ENCODE results near the gene LHFPL2. TPM values are rescaled to one million over a fixed set of nuclear protein-coding genes. Genes with fewer than 3 reads are reported as not detected.

Gene LHFPL2
- total RNA-seq, 2 donors from 2014 or later: 0.12 to 0.21 TPM

DNA sequence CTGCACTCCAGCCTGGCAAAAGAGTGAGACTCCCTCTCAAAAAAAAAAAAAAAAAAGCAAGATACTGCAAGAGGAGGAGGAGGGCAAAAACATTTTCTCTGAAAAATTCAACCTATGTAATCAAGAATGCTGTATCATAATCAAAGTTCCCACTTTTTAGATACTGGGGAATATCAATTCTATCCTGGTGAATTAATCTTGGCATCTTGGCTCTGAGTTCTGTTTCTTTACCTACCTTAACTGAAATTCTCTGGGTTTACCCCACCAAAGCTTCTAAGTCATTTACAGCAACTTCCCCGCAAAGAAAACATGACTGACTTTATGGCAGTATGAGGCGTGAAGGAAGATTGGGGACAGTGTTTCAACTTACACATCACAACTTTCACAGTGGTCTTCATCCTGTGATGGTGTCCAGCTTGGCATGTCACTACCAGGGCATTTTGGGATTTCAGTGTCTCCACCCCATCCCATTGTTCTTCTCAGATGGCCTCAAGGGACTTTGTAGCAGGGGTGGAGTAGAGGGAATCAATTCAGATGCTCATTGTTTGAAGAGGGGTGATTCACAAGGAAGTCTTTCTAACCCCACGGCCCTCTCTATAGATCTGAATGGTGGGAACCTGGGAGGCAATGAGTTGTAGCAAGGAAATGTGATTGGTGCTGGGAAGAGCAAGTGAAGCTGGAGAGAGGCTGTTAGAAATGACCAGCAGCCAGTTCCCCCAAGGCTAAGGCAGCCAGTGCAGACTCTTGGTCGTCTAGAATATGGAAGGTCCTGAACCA, 157.7 kb downstream of the LHFPL2 start:
- Mint-ChIP-seq H3K4me1 (ENCODE audit: low read depth) (no peaks in the 10 kb centered on the region), H3K4me3 (no peak overlapping the region), H3K9me3 (no peaks in the 10 kb centered on the region), H3K27me3 (ENCODE audit: low read depth) (no peaks in the 10 kb centered on the region), H3K36me3 (ENCODE audit: insufficient read depth in 2 of 2) (no peaks in the 10 kb centered on the region), H3K27ac (no peak overlapping the region)
- no peak for ATAC-seq (replicated peaks in 1 of 2)
- no peak for DNase-seq

DNA sequence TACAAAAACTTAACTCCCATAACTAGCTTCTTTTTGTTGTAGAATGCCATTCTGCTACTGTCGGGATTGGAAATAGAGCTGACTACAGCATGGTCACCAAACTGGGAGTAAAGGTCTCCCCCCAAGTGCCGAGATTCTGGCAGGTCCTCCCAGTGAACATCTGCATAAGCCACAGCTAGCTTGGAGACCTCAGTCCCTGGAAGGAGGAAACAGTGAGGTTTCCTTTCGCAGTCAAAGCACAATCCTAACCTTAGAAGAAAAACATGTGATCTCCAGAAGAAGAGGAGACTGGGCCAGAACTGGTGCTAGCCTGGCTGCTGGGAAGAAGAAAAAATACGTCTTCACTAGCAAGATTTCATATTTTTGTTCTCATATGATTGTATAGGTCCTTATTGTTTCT, 160.7 kb downstream of the LHFPL2 start:
- no peaks in the 10 kb centered on the region for H3K36me3 Mint-ChIP-seq (ENCODE audit: insufficient read depth in 2 of 2)
- H3K27ac Mint-ChIP-seq: no peak overlapping the region
- H3K27me3 Mint-ChIP-seq (ENCODE audit: low read depth): no peaks in the 10 kb centered on the region
- peaks cover 9% of the 10 kb centered on the region for H3K4me1 Mint-ChIP-seq (ENCODE audit: low read depth)
- no peak for DNase-seq
- no peaks in the 10 kb centered on the region for H3K9me3 Mint-ChIP-seq
- no peak for ATAC-seq (replicated peaks in 1 of 2)
- H3K4me3 Mint-ChIP-seq: no peak overlapping the region

DNA sequence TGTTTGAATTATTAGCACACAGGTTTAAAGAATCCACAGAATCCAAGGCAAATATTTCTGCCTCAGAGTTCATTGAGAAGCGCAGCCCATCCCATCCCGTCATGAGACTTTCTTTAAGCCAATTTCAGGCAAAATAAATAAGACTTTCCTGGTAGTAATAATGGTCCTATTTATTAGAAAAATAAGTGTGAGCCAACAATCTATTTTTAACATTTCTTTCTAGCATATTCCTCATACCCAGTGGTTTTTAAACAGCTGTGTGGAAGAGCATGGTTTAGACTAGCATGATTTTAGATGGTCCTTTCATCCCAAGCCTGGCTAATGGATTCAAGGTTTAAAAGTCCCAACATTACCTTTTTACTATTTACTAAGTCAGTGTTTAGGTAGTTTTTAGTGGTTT, 162.4 kb downstream of the LHFPL2 start:
- ATAC-seq (replicated peaks in 1 of 2) (no peak), DNase-seq (no peak)
- Mint-ChIP-seq H3K27me3 (ENCODE audit: low read depth) (no peaks in the 10 kb centered on the region), H3K9me3 (no peaks in the 10 kb centered on the region), H3K4me3 (no peak overlapping the region), H3K27ac (no peak overlapping the region), H3K4me1 (ENCODE audit: low read depth) (peaks cover 9% of the 10 kb centered on the region), H3K36me3 (ENCODE audit: insufficient read depth in 2 of 2) (no peaks in the 10 kb centered on the region)

DNA sequence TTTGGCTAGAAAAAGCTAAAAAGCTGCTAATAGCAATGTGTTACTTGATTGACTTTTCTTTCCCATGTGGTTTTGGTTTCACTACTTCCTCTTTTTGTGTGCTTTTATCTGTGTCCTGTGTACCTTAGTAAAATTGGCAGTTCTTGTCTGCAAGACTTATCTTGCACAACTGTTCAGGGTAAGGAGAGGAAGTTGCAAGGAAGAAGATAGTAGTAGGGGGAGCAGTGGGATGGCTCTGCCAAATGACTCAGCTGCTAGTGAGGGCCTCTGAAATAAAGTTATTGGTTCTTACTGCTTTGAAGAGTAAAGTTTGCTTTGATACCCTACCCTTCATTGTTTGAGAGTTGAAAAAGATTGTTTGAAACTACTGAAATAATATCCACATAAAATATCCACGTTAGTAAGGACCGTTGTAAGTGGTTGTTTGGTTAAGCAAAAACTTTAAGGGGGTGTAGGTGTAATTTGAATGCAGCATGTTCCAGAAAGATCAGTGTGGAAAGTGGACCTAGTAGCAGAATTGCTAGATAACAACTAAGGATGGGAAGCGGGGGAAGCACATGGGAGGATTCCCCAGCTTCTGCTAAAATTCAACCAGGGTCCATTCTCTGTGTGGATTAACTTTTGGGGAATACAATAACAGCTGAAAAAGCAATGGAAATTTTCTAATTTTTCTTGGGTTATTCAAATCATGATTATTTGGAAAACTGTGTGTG, 164.6 kb downstream of the LHFPL2 start:
- ATAC-seq (replicated peaks in 1 of 2) (no peak), DNase-seq (no peak)
- Mint-ChIP-seq H3K4me1 (ENCODE audit: low read depth) (peaks cover 9% of the 10 kb centered on the region), H3K27me3 (ENCODE audit: low read depth) (no peaks in the 10 kb centered on the region), H3K4me3 (no peak overlapping the region), H3K36me3 (ENCODE audit: insufficient read depth in 2 of 2) (no peaks in the 10 kb centered on the region), H3K9me3 (no peaks in the 10 kb centered on the region), H3K27ac (no peak overlapping the region)

DNA sequence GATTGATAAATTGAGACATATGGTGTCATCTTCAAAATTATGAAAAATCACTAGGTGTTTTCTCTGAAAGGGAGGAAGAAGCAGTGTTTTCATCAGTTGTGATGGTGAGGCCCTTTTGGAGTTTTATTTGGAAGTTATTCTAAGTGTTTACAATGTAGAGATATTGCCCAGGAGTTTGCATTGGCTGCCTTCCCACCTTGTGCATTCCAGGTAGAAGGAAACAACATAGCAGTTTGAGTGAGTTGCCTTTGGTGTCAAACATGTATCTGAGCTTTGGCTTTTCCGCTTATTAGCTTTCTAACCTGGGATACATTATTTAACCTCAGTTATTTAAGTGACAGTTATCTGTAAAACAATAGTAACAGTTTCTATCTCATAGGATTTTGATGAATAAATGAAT, 165.6 kb downstream of the LHFPL2 start:
- ATAC-seq (replicated peaks in 1 of 2): no peak
- Mint-ChIP-seq H3K27ac (no peak overlapping the region), H3K4me3 (no peak overlapping the region), H3K27me3 (ENCODE audit: low read depth) (no peaks in the 10 kb centered on the region), H3K9me3 (no peaks in the 10 kb centered on the region), H3K36me3 (ENCODE audit: insufficient read depth in 2 of 2) (no peaks in the 10 kb centered on the region), H3K4me1 (ENCODE audit: low read depth) (peaks cover 9% of the 10 kb centered on the region)
- no peak for DNase-seq

DNA sequence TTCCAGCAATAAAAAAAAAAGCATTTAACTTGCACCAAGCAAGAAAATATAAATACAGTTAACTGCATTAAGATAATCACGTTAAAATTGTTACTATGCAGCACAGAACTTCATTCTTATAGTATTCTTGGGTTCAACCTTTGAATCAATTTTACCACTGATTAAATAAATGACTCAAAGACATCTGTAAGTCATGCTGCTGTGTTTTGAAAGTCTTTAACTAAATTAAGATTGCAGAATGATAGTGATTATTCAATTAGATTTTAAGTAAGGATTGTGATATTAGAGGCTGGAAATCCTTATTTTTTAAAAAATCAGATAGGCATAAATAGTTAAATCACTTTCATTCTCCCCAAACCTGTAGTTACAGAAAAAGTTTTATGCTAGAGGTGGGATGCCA, 171.8 kb downstream of the LHFPL2 start:
- Mint-ChIP-seq H3K4me3 (no peak overlapping the region), H3K36me3 (ENCODE audit: insufficient read depth in 2 of 2) (no peaks in the 10 kb centered on the region), H3K27me3 (ENCODE audit: low read depth) (no peaks in the 10 kb centered on the region), H3K9me3 (no peaks in the 10 kb centered on the region), H3K4me1 (ENCODE audit: low read depth) (no peaks in the 10 kb centered on the region), H3K27ac (no peak overlapping the region)
- no peak for DNase-seq
- no peak for ATAC-seq (replicated peaks in 1 of 2)

DNA sequence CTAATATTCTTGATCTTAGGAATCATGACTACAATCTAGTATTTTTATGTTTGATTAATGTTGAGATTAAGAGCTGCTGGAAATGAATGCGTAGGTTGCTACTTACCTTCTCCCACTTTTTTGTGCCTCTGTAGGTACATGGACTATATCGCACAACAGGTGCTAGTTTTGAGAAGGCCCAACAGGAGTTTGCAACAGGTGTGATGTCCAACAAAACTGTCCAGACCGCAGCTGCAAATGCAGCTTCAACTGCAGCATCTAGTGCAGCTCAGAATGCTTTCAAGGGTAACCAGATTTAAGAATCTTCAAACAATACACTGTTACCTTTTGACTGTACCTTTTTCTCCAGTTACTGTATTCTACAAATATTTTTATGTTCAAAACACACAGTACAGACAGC, 173.2 kb downstream of the LHFPL2 start:
- H3K36me3 Mint-ChIP-seq (ENCODE audit: insufficient read depth in 2 of 2): no peaks in the 10 kb centered on the region
- H3K27ac Mint-ChIP-seq: no peak overlapping the region
- no peaks in the 10 kb centered on the region for H3K27me3 Mint-ChIP-seq (ENCODE audit: low read depth)
- H3K4me1 Mint-ChIP-seq (ENCODE audit: low read depth): no peaks in the 10 kb centered on the region
- no peak overlapping the region for H3K4me3 Mint-ChIP-seq
- no peak for ATAC-seq (replicated peaks in 1 of 2)
- H3K9me3 Mint-ChIP-seq: no peaks in the 10 kb centered on the region
- no peak for DNase-seq

DNA sequence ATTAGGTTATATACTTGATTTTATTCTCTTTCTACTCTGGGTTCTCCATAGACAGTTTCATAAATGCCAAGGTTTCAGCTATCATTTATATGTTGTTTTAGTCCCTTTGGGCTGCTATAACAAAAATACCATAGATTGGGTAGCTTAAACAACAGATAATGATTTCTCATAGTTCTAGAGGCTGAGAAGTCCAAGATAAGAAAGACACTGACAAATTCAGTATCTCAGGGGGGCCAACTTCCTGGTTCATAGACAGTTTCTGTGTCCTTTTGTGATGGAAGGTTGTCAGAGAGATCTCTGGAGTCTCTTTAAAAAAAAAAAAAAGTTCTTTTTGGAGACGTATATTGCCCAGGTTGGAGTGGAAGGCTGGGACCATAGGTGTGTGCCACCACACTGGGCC, 174.8 kb downstream of the LHFPL2 start:
- H3K4me1 Mint-ChIP-seq (ENCODE audit: low read depth): no peaks in the 10 kb centered on the region

DNA sequence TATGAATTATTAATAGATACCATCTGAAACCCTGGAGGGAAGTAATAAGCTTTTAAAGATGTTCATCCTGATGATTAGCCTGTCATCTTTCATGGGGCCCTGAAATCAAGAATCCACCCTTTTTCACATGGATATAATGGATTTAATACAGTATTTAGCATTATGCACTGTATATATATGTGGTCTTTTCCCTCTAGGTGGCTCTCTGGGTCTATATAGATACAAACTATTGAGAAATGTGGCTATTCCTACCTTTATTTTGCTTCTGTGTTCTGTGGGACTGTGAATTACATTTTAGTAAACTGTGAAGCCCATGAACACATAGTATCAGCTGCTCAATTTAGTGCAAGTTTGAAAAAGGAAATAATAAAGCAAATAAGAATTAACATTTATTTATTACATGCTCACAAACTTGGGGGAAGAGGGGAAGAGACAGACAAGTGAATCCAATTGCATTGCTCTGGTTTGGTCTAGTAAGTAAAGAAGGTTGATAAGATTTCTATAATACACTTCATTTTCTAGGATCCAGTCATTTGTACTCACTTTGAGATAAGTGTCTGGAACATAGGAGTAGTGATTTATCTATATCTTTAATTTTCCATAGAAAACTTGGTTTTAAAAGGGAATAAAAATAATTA, 176.0 kb downstream of the LHFPL2 start:
- no peak overlapping the region for H3K4me3 Mint-ChIP-seq
- DNase-seq (no peak), ATAC-seq (replicated peaks in 1 of 2) (no peak)
- H3K36me3 Mint-ChIP-seq (ENCODE audit: insufficient read depth in 2 of 2): no peaks in the 10 kb centered on the region
- no peaks in the 10 kb centered on the region for H3K9me3 Mint-ChIP-seq
- no peak overlapping the region for H3K27ac Mint-ChIP-seq
- H3K4me1 Mint-ChIP-seq (ENCODE audit: low read depth): no peaks in the 10 kb centered on the region
- H3K27me3 Mint-ChIP-seq (ENCODE audit: low read depth): no peaks in the 10 kb centered on the region

More for the DNA sequence above, 174.8 kb downstream of the LHFPL2 start:
- H3K36me3 Mint-ChIP-seq (ENCODE audit: insufficient read depth in 2 of 2): no peaks in the 10 kb centered on the region
- no peaks in the 10 kb centered on the region for H3K9me3 Mint-ChIP-seq
- no peak overlapping the region for H3K27ac Mint-ChIP-seq
- H3K27me3 Mint-ChIP-seq (ENCODE audit: low read depth): no peaks in the 10 kb centered on the region
- no peak for ATAC-seq (replicated peaks in 1 of 2)
- DNase-seq: no peak
- no peak overlapping the region for H3K4me3 Mint-ChIP-seq

DNA sequence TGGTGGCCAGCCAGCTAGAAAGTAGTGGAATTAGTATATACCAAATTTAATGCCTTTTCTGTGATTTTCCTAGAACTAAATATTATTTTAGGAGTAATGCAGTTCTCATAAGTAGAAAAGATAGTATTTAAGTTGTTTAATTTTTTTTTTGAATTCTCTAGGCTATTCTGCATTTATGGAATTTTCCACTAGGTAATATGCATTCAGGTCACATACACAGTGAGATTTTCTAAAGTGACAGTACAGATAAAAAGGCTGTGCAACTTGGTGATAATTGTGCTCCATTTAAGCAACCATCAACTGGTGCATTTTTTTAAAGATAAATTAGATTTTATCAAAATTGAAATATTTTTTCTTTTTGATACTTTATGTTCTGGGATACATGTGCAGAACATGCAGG, 176.7 kb downstream of the LHFPL2 start:
- no peak for ATAC-seq (replicated peaks in 1 of 2)
- no peaks in the 10 kb centered on the region for H3K27me3 Mint-ChIP-seq (ENCODE audit: low read depth)
- H3K4me1 Mint-ChIP-seq (ENCODE audit: low read depth): no peaks in the 10 kb centered on the region
- H3K36me3 Mint-ChIP-seq (ENCODE audit: insufficient read depth in 2 of 2): no peaks in the 10 kb centered on the region
- H3K4me3 Mint-ChIP-seq: no peak overlapping the region
- no peak overlapping the region for H3K27ac Mint-ChIP-seq
- no peaks in the 10 kb centered on the region for H3K9me3 Mint-ChIP-seq
- DNase-seq: no peak

DNA sequence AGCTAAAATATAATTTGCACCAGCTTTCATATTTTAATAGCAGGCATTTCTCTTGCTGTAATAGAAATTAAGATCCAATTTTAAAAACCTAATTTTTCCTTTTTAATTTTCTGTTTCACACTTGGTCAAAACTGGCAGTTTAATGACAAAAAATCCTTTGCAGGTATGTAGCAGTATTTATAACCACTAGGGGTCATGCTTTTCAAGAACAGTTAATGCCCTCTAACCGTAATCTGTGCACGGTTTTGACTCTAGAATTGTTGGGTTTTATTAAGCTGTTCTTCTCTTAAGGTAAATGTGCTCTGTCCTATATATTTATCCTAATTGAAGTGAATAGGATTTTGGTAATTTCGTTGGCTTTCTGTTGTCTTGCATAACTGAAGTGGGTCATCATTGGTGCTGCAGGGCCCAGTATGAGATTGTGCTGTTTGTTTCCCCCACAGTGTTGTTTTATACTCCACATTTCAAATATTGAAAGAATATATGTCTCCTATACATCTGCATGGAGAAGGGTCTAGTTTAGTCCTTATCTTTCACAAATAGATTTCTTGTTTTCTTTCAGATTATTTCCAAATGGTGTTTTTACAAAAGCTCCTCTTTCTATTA, 180.7 kb downstream of the LHFPL2 start:
- H3K27me3 Mint-ChIP-seq (ENCODE audit: low read depth): no peaks in the 10 kb centered on the region
- H3K4me3 Mint-ChIP-seq: no peak overlapping the region
- no peaks in the 10 kb centered on the region for H3K4me1 Mint-ChIP-seq (ENCODE audit: low read depth)
- no peak for DNase-seq
- peaks cover 0 to 9% of the 10 kb centered on the region in 2 donors for H3K36me3 Mint-ChIP-seq (ENCODE audit: insufficient read depth in 2 of 2)
- no peak overlapping the region for H3K27ac Mint-ChIP-seq
- ATAC-seq (replicated peaks in 1 of 2): no peak
- H3K9me3 Mint-ChIP-seq: no peaks in the 10 kb centered on the region

DNA sequence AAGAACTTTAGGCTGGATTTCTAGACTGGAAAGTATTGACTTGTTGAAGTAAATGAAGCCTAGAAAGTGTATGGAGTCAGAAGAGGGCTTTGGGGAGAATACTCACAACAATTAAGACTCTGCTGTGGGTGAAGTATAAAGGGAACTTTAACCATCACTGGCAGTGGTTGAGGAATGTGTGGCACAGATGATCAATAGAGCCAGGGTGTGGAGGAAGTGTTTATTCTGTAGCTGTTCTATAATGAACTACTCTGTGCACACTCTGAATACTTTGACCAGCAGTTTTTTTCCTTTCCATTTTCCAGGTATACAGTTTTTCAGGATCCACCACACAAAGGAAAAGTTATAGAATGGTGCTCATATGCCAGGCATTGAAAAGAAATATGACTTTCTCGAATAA, 181.4 kb downstream of the LHFPL2 start:
- no peak for DNase-seq
- H3K36me3 Mint-ChIP-seq (ENCODE audit: insufficient read depth in 2 of 2): peaks cover 0 to 9% of the 10 kb centered on the region in 2 donors
- H3K27ac Mint-ChIP-seq: no peak overlapping the region
- no peaks in the 10 kb centered on the region for H3K9me3 Mint-ChIP-seq
- no peak overlapping the region for H3K4me3 Mint-ChIP-seq
- H3K4me1 Mint-ChIP-seq (ENCODE audit: low read depth): no peaks in the 10 kb centered on the region
- ATAC-seq (replicated peaks in 1 of 2): no peak
- H3K27me3 Mint-ChIP-seq (ENCODE audit: low read depth): no peaks in the 10 kb centered on the region

DNA sequence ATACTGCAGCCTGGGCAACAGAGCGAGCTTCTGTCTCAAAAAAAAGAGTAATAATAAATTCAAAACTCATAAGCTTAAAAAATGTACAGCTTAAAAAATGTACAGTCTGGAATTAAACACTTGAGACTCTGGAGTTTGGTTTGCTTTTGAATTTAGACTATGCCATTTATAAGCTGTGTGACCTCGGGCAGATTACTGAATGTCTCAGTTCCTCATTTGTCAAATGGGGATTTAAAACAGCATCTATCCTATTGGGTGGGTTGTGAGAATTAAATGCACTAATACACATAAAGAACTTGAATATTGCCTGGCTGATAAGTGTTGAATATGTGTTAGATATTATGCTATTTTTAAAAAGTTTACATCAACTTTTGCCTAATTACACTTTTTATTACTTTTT, 189.7 kb downstream of the LHFPL2 start:
- ATAC-seq (replicated peaks in 1 of 2): no peak
- peaks cover 1 to 2% of the 10 kb centered on the region in 2 donors for H3K9me3 Mint-ChIP-seq

More for the DNA sequence above, 189.7 kb downstream of the LHFPL2 start:
- Mint-ChIP-seq H3K27me3 (ENCODE audit: low read depth) (no peaks in the 10 kb centered on the region), H3K4me3 (no peak overlapping the region), H3K4me1 (ENCODE audit: low read depth) (peaks cover 3% of the 10 kb centered on the region), H3K27ac (no peak overlapping the region), H3K36me3 (ENCODE audit: insufficient read depth in 2 of 2) (peaks cover 9 to 15% of the 10 kb centered on the region in 2 donors)
- DNase-seq: no peak
